ENCODE measurements around the gene DYRK1A. TPM values are rescaled to one million over a fixed set of nuclear protein-coding genes. Genes with fewer than 3 reads are reported as not detected.
A peak's percentile ranks its signal among the peaks of the same experiment; 100 is the strongest.

The DYRK1A gene
- total and polyA plus RNA-seq, 2 experiments from 2014 or later = 4.2 to 61.7 TPM

DNA sequence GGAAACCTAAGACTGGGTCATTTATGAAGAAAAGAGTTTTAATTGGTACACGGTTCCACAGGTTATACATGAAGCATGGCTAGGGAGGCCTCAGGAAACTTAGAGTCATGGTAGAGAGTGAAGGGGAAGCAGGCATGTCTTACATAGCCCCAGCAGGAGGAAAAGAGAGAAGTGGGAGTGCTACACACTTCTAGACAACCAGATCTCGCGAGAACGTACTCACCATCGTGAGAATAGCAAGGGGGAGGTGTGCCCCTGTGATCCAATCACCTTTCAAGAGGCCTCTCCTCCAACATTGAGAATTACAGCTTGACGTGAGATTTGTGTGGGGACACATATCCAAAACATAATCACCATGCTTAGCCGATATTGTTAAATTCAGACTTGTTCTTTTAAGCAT, 62.8 kb downstream of the DYRK1A start:
- Histone ChIP-seq H3K36me3 (no peaks in the 10 kb centered on the region), H3K9me3 (ENCODE audit: low read depth) (no peaks in the 10 kb centered on the region), H3K27me3 (no peaks in the 10 kb centered on the region), H3K4me1 (ENCODE audit: low read depth) (peaks cover 19% of the 10 kb centered on the region), H3K27ac (peak overlapping the region; percentile 81), H3K4me3 (no peak overlapping the region)
- DNase-seq (ENCODE audit: low read depth in 1 of 2, low spot score in 1 of 2) = no peak
- TF ChIP-seq, protein P1, sequence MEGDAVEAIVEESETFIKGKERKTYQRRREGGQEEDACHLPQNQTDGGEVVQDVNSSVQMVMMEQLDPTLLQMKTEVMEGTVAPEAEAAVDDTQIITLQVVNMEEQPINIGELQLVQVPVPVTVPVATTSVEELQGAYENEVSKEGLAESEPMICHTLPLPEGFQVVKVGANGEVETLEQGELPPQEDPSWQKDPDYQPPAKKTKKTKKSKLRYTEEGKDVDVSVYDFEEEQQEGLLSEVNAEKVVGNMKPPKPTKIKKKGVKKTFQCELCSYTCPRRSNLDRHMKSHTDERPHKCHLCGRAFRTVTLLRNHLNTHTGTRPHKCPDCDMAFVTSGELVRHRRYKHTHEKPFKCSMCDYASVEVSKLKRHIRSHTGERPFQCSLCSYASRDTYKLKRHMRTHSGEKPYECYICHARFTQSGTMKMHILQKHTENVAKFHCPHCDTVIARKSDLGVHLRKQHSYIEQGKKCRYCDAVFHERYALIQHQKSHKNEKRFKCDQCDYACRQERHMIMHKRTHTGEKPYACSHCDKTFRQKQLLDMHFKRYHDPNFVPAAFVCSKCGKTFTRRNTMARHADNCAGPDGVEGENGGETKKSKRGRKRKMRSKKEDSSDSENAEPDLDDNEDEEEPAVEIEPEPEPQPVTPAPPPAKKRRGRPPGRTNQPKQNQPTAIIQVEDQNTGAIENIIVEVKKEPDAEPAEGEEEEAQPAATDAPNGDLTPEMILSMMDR (IDR thresholded peaks at IDR 0.05; ENCODE audit: low read depth, low read length) = no peak

DNA sequence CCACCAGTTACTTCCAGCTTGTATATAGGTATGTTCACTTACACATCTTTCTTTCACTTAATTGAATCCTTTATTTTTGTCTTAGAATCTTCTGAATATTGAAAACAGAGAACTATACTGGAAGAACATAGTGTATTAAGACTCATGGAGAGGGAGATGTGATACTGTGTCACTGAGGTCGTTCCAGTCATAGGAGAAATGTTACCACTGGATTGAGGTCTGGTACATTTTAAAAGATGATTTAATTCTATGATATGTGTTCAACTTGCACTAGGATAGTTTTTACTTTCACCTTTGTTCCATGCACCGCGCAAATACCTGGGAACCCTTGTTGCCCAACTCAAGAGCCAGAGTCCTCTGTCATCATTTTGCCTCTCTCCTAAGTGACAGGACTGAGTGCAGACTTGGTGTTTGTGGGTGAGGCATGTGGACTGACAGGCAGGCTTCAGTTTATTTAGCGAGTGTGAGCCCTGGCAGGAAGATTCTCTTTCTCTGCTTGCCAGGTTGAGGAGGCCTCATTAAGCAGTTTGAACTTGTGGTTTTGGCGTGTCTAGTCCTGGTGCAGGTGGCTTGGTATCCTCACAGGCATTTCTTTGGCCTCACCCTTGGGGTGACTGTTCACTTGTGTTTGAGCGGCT, 63.7 kb downstream of the DYRK1A start:
- Histone ChIP-seq H3K4me3 (no peak overlapping the region), H3K27ac (peak overlapping the region; percentile 81), H3K4me1 (ENCODE audit: low read depth) (peaks cover 23% of the 10 kb centered on the region), H3K9me3 (ENCODE audit: low read depth) (no peaks in the 10 kb centered on the region), H3K36me3 (no peaks in the 10 kb centered on the region), H3K27me3 (no peaks in the 10 kb centered on the region)
- no peak for DNase-seq (ENCODE audit: low read depth in 1 of 2, low spot score in 1 of 2)
- TF ChIP-seq, protein P1 (IDR thresholded peaks at IDR 0.05; ENCODE audit: low read depth, low read length) = no peak

DNA sequence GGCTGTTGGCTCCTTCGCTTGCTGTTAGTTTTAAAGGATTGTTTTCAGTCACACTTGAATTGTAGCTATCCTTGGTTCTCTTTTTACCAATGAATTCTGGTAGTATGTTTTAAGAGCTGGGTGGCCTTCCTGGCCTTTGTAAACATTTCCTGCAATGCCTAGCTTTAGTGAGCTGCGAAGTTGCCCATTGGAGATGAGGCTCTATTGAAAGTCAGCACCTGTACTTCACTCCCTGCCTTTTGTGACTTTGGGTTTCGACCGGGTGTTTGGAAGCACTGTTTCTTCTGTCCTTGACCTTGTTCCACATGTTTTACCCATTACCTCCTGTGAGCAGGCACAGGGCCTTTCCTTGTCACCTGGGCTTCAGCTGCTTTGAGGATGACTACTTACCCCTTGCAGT, 64.7 kb downstream of the DYRK1A start:
- TF ChIP-seq, protein P1 (IDR thresholded peaks at IDR 0.05; ENCODE audit: low read depth, low read length) = no peak
- Histone ChIP-seq H3K27ac (peak overlapping the region; percentile 81), H3K9me3 (ENCODE audit: low read depth) (no peaks in the 10 kb centered on the region), H3K4me3 (no peak overlapping the region), H3K4me1 (ENCODE audit: low read depth) (peaks cover 33% of the 10 kb centered on the region), H3K36me3 (no peaks in the 10 kb centered on the region), H3K27me3 (no peaks in the 10 kb centered on the region)
- DNase-seq (ENCODE audit: low read depth in 1 of 2, low spot score in 1 of 2) = no peak

DNA sequence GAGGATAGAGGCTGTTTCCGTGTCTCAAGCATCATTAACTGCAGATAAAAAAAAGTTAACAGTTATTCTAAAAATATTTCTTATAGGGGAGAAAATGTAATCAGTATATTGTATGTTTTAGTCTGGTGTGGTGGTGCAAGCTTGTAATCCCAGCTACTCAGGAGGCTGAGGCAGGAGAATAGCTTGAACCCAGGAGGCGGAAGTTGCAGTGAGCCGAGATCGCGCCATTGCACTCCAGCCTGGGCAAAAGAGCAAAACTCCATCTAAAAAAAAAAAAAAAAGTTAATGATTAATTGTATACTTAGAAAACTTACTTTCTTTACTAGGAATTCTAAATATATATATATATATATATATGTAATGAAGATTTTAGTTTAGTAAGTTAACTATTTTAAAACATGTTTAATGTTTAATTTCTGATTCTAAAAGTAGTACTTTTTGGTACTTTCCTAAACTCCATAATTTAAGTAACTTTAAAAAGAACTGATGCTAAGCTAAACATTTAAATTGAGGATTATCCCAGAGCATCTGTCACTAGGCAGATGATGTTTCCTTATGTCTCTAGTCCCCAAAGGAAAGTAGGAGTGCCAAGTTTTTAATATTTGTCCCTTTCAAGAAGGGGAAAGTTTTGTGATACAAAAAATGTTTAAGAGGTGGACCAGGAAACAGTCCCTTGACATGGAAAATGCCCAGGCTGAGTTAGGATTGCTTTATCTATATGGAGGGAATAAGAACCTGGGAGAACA, 66.3 kb downstream of the DYRK1A start:
- Histone ChIP-seq H3K36me3 (no peaks in the 10 kb centered on the region), H3K4me1 (ENCODE audit: low read depth) (peaks cover 36% of the 10 kb centered on the region), H3K27me3 (no peaks in the 10 kb centered on the region), H3K9me3 (ENCODE audit: low read depth) (no peaks in the 10 kb centered on the region), H3K4me3 (no peak overlapping the region), H3K27ac (no peak overlapping the region)
- no peak for DNase-seq (ENCODE audit: low read depth in 1 of 2, low spot score in 1 of 2)
- TF ChIP-seq, protein P1 (IDR thresholded peaks at IDR 0.05; ENCODE audit: low read depth, low read length) = no peak

DNA sequence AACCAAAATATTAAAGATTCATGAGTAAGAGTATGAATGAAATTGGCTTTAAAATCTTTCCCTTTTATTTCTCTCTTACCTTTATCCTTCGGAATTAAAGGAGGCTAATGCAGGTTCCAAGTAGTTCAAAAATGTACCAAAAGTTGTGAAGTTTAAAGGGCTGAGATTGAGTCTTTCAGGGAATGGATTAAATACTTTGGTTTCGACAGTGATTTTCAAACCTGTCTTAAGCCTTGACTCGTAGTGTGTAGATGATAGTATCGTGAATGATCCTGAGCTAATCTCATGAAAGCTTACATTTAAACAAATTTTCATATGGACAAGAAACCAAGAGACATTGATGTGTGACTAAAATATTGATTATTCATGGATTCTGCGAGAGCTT, 66.9 kb downstream of the DYRK1A start:
- H3K27ac ChIP-seq = peak overlapping the region; percentile 37
- peaks cover 36% of the 10 kb centered on the region for H3K4me1 ChIP-seq (ENCODE audit: low read depth)
- no peaks in the 10 kb centered on the region for H3K9me3 ChIP-seq (ENCODE audit: low read depth)
- no peaks in the 10 kb centered on the region for H3K27me3 ChIP-seq
- TF ChIP-seq, protein P1 (IDR thresholded peaks at IDR 0.05; ENCODE audit: low read depth, low read length) = no peak
- H3K4me3 ChIP-seq = no peak overlapping the region
- DNase-seq (ENCODE audit: low read depth in 1 of 2, low spot score in 1 of 2) = no peak
- no peaks in the 10 kb centered on the region for H3K36me3 ChIP-seq

Measured in cardiac muscle cell (in vitro differentiated cells and primary cell).